NCI-H748 treated with DMSO at 0.1 percent for 48 hours (cell line): ENCODE results near the gene AIP.
A peak's percentile ranks its signal among the peaks of the same experiment; 100 is the strongest.
"Not testable (repeated sequence)": the region's sequence is repeated elsewhere in the genome, so short reads cannot be mapped to it uniquely, and the experiment has no call there.

Source experiments
- DNase-seq: peaks from one replicate; lab custom pipeline; 2025; lab: John Stamatoyannopoulos, UW

Gene AIP

DNA sequence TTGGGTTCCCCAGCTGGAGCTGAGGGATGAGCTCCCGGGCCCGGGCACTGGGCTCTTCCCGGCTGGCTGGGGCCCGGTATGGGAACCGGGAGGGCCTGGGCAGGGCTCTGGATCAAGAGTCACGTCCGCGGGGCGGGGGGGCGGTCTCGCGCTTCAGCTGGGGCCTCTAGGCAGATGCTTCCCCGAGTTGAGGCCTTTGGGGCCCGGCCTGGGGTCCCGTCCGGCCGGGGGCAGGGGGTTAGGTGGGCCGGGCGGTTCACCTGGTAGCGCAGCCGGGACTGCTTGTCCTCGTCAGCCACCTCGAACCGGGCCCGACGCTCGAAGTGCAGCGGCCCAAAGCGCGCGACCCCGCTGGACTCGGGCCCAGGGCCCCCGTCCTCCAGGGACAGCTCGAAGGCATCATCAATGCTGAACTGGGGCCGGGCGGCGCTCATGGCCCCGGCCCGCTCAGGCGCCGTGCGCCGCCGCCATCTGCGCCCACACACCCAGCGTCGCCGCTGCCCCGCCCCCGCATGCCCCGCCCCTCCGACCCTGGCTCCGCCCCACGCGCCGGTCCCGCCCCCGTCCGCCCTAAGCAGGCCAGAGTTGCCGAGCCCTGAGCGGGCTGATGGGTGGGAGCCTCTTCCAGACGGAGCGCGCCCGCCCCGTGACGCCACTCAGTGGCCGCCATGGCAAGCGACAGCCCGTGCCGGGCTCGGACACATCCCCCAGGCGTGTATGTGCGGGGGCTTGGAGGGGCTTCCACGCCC, 13.9 kb upstream of the AIP start, which contains the start of gene TMEM134:
Gene TMEM134 (minus strand): TSS at position 493 of the 749 bp plus-strand sequence. CDS start 59 bp downstream, at position 434.
- DNase-seq: peak; percentile 61

DNA sequence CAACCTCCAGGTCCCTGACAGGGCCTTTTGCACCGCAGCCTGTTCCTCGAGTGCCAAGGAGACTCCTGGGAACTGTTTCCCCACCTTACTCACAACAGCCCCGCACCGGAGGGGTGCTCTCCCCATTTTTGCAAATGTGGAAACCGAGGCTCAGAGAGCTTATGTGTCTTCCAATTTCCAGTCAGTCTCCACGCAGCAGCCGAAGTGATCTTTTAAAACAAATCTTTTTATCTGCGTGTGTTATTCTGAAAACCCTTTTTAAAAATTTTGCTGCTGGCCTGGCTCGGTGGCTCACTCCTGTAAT, 13.4 kb upstream of the AIP start:
- no peak for DNase-seq

DNA sequence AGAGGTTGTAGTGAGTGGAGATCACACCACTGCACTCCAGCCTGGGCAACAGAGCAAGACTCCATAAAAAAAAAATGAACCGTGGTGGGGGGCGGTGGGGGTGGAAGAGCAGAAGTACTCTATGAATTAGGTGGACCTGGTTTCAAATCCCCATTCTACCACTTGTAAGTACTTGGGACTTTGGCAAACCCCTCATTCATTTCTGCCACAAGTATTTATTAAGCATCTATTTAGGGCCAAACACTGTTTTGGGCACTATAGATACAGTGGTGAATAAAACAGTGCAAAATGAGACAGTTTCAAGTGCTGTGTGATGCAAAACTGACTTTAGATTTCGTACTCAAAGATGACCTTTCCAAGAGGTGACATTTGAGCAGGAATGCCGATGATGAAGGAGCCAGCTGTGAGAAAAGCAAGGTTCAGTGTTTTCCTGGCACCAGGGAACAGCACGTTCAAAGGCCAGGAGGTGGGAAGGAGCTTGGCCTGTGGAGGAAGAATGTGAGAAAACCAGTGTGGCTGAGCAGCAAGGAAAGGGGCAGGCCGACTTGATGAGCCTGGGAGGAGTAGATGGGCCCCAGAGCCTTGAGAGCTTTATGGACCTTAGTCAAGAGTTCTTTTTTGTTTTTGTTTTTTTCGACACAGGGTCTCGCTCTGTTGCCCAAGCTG, 12.4 kb upstream of the AIP start:
- DNase-seq: no peak

DNA sequence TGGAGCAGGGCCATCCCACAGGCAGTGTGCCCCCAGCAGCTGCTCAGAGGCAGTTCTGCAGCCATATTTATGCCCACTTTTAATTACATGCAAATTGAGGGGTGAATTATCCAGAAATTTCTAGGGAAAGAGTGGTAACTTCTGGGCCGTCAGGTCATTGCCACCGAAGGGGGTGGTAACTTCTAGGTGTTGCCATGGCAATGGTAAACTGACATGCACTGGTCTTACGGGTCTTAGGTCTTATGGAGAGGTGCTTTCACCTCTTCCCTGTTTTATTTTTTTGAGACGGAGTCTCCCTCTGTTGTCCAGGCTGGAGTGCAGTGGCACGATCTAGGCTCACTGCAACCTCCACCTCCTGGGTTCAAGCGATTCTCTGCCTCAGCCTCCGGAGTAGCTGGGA, 9.9 kb upstream of the AIP start:
- no peak for DNase-seq

DNA sequence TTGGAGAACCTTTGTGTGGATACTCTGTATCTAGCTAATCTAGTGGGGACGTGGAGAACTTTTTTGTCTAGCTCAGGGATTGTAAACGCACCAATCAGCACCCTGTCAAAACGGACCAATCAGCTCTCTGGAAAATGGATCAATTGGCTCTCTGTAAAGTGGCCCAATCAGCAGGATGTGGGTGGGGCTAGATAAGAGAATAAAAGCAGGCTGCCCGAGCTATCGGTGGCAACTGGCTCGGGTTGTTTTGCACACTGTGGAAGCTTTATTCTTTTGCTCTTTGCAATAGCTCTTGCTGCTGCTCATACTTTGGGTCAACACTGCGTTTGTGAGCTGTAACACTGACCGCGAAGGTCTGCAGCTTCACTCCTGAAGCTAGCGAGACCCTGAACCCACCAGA, 6.1 kb upstream of the AIP start:
- not testable (repeated sequence) for DNase-seq

DNA sequence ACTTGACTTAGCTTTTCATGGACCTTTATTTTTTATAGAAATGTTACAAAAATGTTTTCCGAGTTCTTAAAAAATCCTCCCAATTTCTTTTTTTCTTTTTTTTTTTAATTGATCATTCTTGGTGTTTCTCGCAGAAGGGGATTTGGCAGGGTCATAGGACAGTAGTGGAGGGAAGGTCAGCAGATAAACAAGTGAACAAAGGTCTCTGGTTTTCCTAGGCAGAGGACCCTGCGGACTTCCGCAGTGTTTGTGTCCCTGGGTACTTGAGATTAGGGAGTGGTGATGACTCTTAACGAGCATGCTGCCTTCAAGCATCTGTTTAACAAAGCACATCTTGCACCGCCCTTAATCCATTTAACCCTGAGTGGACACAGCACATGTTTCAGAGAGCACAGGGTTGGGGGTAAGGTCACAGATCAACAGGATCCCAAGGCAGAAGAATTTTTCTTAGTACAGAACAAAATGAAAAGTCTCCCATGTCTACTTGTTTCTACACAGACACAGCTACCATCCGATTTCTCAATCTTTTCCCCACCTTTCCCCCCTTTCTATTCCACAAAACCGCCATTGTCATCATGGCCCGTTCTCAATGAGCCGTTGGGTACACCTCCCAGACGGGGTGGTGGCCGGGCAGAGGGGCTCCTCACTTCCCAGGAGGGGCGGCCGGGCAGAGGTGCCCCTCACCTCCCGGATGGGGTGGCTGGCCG, 5.3 kb upstream of the AIP start:
- DNase-seq: not testable (repeated sequence)

DNA sequence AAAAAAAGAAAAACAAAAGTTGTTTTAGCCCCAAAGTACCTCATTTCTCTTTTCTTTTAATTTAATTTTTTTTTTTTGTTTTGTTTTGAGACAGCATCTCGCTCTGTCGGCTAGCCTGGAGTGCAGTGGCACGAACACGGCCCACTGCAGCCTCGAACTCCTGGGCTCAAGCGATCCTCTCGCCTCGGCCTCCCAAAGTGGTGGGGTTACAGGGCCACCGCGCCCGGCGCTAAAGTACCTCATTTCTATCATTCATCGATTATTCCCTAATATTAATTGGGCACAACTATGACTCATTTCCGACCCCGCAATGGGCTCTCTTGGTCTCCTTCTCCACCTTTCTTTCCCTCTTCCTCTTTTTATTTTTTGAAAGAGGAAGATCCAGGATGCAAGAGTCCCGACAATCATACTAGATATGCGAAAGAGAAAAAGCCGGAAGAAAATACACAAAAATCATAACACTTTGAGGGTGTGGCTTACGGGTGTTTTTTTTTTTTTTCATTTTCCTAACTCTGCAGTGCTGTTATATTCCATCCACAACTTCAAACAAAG, 475 bp upstream of the AIP start:
- no peak for DNase-seq

DNA sequence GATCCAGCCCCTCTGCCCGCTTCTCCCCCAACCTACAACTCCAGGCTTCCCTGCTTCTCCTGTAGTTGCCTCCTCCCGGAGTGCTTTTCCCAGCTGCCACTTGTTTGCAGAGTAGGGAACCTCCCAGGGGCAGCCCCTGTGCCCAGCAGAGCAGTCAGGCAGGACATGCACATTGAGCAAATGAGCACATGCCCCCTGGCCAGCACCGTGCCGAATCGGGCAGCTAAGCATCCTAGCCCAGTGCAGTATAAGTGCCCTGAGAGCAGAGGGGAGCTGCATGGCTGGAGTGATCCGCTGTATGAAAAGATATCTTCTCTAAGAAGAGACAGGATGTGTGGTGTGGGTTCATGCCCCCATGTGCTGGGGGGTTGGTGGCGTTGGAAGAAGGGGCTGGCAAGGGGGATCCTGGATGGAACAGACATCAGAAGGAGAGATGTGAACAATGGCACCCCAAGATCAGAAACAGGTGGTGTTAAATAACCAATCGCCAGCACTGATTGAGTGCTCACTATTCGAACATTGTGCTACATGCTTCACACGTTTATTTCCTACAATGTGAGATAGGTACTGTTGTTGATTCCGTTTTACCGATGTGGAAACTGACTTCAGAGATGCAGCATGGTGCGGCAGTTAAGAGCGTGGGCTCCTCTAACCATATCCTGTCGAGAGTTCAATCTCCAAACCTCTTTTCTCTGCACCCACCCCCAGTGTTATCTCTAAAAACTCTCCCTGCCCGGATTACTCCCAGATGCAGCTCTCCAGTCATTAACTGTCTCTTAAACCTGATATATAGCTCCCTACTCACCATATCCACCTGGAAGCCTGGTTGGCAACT, 1.2 kb downstream of the AIP start:
- DNase-seq: no peak

DNA sequence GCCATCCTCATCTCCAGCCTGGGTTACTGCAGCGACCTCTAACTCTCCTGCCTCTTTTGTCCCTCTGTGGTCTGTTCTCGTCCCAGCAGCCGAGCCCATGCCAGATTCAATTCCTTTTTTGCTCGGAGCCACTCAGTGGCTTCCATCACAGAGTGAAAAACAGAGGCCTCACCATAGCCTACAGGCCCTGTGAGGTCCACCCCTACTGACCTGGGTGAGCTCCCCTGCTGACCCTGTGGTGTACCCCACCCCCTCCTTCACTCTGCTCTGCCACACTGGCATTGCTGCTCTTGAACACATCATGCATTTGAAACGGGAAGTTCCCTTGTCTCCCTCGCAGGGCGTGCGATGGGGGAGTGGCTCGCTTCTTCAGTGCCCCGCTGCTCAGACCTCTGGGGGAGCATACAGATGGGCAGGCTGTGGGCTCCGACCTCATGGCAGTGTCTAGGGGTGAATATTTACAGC, 2.1 kb downstream of the AIP start:
- DNase-seq: no peak

DNA sequence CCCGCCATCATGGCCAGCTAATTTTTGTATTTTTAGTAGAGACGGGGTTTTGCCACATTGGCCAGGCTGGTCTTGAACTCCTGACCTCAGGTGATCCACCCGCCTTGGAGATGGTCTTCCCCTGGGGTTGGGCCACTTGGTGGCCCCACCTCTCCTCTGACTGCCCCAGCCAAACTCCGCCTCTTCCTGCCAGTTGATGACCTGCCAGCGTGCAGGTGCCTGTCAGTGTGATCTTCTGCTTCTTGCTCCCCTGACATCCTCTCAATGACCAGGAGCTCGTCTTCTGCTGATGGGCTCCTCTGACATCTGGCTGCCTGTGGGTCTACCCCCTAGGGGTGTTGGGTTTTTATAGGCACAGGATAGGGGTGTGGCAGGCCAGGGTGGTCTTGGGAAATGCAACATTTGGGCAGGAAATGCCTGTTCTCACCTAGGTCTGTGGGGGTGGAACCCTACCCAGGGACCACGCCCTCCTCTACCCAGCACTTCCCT, 3.1 kb downstream of the AIP start:
- DNase-seq: not testable (repeated sequence)

DNA sequence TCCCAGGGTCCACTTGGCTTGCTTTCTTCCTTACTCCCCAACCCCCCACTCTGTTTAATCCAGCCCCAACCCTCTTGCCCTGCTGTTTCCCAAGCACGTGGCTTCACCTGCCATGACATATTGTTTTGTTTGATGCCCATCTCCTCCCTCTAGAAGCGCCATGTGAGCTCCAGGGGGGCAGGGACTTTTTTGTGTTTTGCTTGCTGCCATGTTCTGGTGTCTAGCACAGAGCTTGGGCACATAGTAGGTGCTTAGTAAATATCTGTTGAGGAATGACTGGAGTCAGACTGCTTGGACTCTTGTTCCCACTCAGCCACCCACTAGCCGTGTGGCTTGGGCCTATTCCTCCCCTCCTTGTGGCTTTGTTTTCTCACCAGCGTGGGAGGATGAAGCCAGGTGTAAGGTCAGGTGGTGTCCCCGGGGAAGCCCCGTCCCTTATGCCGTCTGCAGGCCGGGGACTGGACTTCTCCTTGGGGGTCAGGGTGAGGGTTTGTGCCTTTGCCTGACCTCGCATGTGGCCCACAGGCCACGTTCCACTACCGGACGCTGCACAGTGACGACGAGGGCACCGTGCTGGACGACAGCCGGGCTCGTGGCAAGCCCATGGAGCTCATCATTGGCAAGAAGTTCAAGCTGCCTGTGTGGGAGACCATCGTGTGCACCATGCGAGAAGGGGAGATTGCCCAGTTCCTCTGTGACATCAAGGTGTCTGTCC, 3.8 kb downstream of the AIP start:
- no peak for DNase-seq

DNA sequence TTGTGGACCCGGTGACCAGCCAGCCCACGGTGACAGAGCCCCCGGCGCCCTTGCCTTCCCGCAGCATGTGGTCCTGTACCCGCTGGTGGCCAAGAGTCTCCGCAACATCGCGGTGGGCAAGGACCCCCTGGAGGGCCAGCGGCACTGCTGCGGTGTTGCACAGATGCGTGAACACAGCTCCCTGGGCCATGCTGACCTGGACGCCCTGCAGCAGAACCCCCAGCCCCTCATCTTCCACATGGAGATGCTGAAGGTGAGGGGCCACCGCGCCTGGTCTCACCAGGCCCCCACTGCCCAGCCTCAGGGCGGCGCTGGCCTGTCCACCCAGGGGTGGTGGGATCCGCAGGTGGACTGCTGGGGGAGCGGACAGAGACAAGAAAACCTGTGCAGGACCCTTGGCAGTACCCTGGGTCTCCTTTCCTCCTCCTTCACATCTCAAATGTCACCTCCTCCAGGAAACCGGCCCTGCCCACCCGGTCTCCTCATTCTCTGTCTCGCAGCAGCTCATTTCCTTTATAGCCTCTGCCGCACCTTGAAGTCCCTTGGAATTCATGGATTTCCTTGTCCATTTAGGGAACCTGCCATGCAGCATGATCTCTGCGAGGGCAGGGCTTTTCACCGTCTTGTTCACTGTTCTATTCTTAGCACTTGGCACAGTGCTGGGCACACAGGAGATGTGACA, 6.5 kb downstream of the AIP start:
- DNase-seq: no peak

DNA sequence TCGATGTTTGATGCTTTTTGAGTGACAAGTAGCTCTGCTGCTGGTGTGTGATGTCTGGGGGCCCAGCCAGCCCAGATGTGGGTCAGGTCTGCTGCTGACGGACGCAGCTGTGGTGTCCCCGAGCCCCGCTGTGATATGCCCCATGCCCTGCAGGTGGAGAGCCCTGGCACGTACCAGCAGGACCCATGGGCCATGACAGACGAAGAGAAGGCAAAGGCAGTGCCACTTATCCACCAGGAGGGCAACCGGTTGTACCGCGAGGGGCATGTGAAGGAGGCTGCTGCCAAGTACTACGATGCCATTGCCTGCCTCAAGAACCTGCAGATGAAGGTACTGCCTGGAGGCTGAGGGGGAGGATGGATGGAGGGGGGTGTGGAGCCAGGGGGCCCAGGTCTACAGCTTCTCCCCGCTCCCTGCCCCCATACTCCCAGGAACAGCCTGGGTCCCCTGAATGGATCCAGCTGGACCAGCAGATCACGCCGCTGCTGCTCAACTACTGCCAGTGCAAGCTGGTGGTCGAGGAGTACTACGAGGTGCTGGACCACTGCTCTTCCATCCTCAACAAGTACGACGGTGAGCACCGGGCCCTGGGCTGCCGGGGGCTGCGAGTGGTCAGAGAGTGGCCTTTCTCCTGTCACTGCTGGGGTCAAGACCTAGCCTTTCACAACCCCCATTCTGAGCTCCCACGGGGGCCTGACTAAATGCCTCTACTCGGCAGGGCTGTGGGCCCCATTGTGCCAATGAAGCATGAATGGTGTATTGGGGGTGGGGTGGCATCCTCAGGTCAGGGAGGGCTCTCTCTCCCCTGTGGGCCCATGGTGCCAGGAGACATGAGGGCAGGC, 7.3 kb downstream of the AIP start:
- DNase-seq: no peak

DNA sequence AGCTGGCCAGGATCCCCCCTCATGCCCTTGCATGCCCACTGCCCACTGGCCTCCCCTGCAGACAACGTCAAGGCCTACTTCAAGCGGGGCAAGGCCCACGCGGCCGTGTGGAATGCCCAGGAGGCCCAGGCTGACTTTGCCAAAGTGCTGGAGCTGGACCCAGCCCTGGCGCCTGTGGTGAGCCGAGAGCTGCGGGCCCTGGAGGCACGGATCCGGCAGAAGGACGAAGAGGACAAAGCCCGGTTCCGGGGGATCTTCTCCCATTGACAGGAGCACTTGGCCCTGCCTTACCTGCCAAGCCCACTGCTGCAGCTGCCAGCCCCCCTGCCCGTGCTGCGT, 7.9 kb downstream of the AIP start:
- DNase-seq: no peak

DNA sequence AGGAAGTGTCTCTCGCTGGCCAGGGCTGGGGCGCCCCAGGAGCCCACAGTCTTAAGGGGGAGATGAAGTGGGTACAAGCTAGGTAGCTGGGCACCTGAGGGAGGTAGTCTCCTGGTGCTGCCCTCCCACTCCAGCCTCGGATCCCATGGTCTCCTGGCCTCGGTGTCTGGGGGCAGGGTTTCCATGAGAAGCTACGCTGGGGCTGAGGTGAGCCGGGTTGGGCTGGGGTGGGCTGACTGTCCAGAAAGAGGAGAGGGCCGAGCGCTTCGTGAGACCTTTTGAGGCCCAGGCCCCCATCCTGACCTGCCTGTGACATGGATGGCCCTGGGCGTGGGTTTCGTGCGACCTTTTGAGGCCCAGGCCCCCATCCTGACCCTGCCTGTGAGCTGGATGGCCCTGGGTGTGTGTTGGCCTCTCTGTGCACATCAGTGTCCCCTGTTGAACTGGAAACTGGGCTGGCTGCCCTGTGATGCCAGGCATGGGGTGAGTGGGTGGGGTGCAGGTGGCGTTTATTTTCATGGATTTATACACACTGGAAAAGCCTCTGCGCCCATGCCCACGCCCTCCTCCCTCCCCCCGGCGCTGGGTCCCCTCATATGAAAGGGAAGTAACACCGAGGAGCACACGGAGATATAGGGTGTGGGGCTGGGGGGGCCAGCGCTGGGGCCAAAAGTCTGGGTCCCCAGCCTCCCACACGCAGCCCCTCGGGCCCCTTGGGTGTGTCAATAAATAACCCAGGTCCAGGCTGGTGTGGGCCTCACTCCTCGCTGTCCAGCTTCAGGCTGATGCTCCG, 8.6 kb downstream of the AIP start:
- DNase-seq: no peak

DNA sequence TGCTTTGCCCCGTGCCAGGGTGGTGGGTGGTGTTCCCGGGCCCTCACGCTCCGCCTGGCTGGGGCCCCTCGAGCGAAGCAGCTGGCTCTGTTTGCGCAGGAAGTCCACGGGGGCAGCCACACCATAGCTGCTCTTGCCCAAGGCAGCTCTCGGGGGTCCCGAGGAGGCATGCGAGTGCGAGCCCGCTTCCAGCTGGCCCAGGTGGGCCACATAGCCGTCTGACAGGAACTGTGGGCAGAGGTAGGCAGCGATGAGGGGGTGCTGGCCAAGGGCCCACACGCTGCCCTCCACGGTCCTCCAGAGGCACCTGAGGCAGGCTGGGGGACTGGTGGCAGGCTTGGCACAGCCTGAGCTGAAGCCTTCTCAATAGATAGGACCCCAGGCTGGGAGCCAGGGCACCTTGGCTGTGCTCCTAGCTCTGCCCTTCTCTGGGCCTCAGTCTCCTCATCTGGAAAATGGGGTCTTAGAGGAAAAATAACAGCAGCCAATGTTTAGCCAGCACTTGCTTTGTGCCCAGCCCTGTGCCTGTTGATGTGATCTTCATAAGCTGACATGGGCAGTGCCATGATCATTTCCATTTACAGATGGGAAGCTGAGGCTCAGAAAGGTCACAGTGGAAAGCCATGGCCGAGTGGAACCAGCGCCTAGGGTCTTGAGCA, 9.4 kb downstream of the AIP start:
- DNase-seq: no peak

DNA sequence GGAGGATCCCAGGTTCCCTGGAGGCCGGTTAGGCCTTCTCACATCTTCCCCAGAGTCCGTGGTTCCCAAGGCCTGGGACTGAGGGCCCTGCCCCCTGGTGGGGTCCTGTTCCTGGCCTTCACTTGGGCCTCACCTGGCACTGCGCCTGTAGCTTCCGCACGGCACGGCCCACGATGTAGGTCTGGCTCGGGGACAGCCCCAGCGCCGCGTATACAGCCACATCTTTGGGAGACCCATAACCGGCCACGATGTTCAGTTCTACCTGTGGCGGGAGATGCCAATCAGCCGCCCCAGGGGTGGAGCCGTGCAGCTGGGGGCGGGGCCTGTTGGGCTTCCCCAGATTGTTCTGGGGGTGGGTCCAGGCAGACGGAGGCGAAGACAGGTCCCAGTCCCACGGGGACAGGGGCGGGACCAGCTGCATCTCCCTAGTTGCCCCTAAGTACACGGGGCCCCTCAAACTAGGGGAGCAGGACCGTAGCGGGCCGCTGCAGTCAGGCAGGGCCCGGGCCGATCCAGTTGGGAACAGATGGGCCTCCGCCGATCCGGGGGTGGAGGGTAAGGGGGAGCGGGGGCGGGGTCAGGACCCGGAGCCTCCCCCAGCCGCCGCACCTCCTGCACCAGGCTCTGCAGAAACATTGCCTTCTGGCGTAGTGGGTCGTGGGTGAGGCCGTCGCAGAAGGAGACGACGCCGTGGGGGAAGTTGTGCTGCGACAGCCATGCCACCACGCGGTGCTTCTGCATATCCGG, 10.1 kb downstream of the AIP start:
- DNase-seq: no peak
